Pancreas (tissue), 10 donors: ENCODE measurements around the gene TLE2. TPM values are rescaled to one million over a fixed set of nuclear protein-coding genes. Genes with fewer than 3 reads are reported as not detected.

Experiments used
- ATAC-seq, 4 donors: fragments of 200-7000 bp; cut with Tn5 transposase; one replicate each; pipeline versions ENCODE4 v1.8.0 to v1.9.1; 2020; ENCODE audit warnings: mild to moderate bottlenecking in 4 of 4, moderate library complexity in 4 of 4
- DNase-seq, 6 donors: peaks; one replicate each; pipeline ENCODE4 v3.0.0-alpha.2; 2020
- FAIRE-seq: peaks from 2 replicates; lab custom pipeline; 2012; peaks lifted over from hg19 to GRCh38; lab: Jason Lieb, UNC
- H3K27ac ChIP-seq, 4 donors: fragments of 200-600 bp; sonication (generic); 1 replicate in 3 of 4; 2 replicates in 1 of 4; pipeline versions ENCODE4 v1.5.0 to v1.8.0; 2020
- H3K27me3 ChIP-seq, 4 donors: fragments of 200-600 bp; one replicate each; pipeline ENCODE4 v1.8.0; 2021
- H3K36me3 ChIP-seq, 3 donors: fragments of 200-600 bp; sonication (generic) in 1 of 3; one replicate each; pipeline versions ENCODE4 v1.5.0 to v1.8.0; 2020 to 2021
- H3K4me1 ChIP-seq, 3 donors: fragments of 200-600 bp; one replicate each; pipeline ENCODE4 v1.8.0; 2021
- H3K4me3 ChIP-seq, 4 donors: fragments of 200-600 bp; sonication (generic) in 2 of 4; one replicate each; pipeline versions ENCODE4 v1.5.0 to v1.8.0; 2020 to 2021
- H3K9me3 ChIP-seq, 4 donors: fragments of 200-600 bp; one replicate each; pipeline ENCODE4 v1.8.0; 2021
- WGBS, 2 donors: extraction: QIAGEN DNeasy Blood & Tissue Kit; methylation state at CpG; one replicate each; pipeline ENCODE4 v1.1.7; 2013; 5-methylcytosine and 5-hydroxymethylcytosine counted together
- intact Hi-C, 3 donors: fragments of 100-400 bp; cut with DNase I; formaldehyde crosslinking; loops; one replicate each; pipeline versions ENCODE4 v1.11.1 to v1.14.2; 2022
- polyA plus RNA-seq, 2 donors: library from polyadenylated mRNA; stranded (reverse); fragments of 200-250 nt; gene quantifications; one replicate each; pipeline ENCODE4 v1.2.3, GENCODE V29; 2013
- total RNA-seq, 6 donors: library from RNA; stranded (reverse); fragmentation: NEBNext Ultra II Directional in 4 of 6; extraction: Animal tissue kit (Norgen Biotek cat#: 25700) in 4 of 6; gene quantifications; one replicate each; pipeline versions ENCODE4 v1.2.1 to v1.2.4, GENCODE V29; 2021 to 2023
- TF ChIP-seq, protein P1 (sequence below), 4 donors: fragments of 200-600 bp; sonication (generic) in 3 of 4; IDR thresholded peaks; one replicate each; pipeline versions ENCODE4 v1.5.0 to v1.8.0; 2021; ENCODE audit warnings: antibody characterized with exemption in 4 of 4
- donor health status: healthy with polysubstance abuse.
- donor health status: DM: no; HTN: no; CAD: no; lungs with moderate emphysema.
- donor health status: DM: no; HTN: no; CAD: no.
- donor health status: control.
- donor health status: control.
- donor health status: Bipolar disorder and iron deficiency.
- donor health status: DM: yes; HTN: yes; CAD: no.
- donor health status: DM: no; HTN: no; CAD: no.
- donor health status: DM: no; HTN: no; CAD: no.
- donor health status: DM: yes; HTN: yes; CAD: no.

The TLE2 gene
- total and polyA plus RNA-seq, 8 donors: 16.4 to 81.9 (median 23.3) TPM

DNA sequence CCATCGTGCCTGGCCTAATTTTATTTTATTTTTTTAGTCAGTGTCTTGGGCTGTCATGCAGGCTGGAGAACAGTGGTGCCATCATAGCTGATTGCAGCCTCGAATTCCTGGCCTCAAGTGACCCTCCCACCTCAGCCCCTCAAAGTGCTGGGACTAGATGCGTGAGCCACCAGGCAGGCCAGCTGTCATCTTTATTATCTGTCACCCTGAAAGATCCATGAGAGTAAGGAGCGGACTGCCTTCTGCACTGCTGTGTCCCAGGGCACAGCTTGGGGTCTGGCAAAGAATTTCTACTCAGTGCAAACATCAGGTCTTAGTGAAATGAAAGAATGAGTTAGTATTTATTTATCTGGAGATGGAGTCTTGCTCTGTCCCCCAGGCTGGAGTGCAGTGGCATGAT lies 42.7 kb upstream of the TLE2 start:
- Histone ChIP-seq H3K36me3 (no peaks in the 10 kb centered on the region), H3K27me3 (no peaks in the 10 kb centered on the region), H3K4me1 (no peaks in the 10 kb centered on the region), H3K27ac (no peak overlapping the region), H3K9me3 (no peaks in the 10 kb centered on the region), H3K4me3 (no peak overlapping the region)
- DNase-seq (no peak), FAIRE-seq (no peak), ATAC-seq (no peak)
- TF ChIP-seq, protein P1, sequence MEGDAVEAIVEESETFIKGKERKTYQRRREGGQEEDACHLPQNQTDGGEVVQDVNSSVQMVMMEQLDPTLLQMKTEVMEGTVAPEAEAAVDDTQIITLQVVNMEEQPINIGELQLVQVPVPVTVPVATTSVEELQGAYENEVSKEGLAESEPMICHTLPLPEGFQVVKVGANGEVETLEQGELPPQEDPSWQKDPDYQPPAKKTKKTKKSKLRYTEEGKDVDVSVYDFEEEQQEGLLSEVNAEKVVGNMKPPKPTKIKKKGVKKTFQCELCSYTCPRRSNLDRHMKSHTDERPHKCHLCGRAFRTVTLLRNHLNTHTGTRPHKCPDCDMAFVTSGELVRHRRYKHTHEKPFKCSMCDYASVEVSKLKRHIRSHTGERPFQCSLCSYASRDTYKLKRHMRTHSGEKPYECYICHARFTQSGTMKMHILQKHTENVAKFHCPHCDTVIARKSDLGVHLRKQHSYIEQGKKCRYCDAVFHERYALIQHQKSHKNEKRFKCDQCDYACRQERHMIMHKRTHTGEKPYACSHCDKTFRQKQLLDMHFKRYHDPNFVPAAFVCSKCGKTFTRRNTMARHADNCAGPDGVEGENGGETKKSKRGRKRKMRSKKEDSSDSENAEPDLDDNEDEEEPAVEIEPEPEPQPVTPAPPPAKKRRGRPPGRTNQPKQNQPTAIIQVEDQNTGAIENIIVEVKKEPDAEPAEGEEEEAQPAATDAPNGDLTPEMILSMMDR (IDR thresholded peaks at IDR 0.05): no peak
- intact Hi-C loops: loop anchor here in 1 of 3 donors (10.0 kb wide), 1 partner anchor 93 kb away; no protein-coding TSS in a partner anchor
- 84 to 89% methylated on average over 4 of the region's 4 CpGs for WGBS, 2 donors

DNA sequence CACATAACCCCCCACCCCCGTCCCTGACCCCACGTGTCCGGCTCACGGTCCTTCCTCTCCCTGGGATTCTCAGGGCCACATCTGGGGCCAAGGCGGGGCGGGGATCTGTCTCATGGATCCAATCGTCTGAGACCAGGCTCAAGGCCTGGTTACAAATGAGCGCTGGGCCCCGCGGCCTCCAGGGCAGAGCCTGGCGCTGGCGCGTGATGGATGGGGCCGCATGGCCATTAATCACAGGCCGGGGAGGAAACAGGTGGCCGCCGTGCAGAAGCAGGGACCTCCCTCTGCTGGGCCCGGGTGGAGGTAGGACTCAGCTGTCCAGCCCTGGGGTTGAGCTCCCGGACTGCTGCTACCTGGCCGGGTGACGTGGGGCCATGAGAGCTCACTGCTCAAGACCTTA lies 39.0 kb upstream of the TLE2 start:
- no peak for FAIRE-seq

DNA sequence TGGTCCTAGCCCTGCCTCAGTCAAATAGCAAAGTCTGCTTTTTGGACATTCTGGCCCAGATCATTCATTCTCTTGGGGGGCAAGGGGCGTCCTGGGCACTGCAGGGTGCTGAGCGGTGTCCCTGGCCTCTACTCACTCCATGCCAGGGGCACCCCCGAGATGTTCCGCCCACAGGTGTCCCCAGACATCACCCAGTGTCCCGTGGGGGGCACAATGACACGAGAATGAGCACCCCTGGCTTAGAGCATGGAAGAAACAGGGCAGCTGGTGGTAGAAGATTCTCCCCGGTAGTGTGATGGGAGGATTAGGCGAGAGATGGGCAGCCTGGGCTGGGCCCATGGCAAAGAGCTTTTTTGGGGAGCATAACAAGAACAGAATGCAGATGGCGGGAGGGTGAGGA lies 38.5 kb upstream of the TLE2 start:
- 80 to 83% methylated on average over 9 of the region's 9 CpGs for WGBS, 2 donors

More for the DNA sequence above, 39.0 kb upstream of the TLE2 start:
- H3K9me3 ChIP-seq: no peaks in the 10 kb centered on the region
- DNase-seq (peak in 5 of 6 donors; percentile 67 to 91 (median 73)), ATAC-seq (peak; percentile 69 to 82 (median 74))
- WGBS, 2 donors: 38 to 63% methylated on average over 20 to 21 of the region's 21 CpGs
- no peaks in the 10 kb centered on the region for H3K27me3 ChIP-seq
- intact Hi-C loops: no loop called here
- H3K36me3 ChIP-seq: no peaks in the 10 kb centered on the region
- no peak overlapping the region for H3K4me3 ChIP-seq
- peak overlapping the region; percentile 32 to 76 (median 62) for H3K27ac ChIP-seq
- H3K4me1 ChIP-seq: peaks cover 5 to 16% (median 13%) of the 10 kb centered on the region in 3 donors
- TF ChIP-seq, protein P1 (IDR thresholded peaks at IDR 0.05): no peak

GRCh38 chr19:3066482-3067049 lies 37.5 kb upstream of the TLE2 start:
- ATAC-seq (no peak), DNase-seq (no peak), FAIRE-seq (no peak)
- WGBS, 2 donors: 78% methylated on average over 16 of the region's 16 CpGs
- H3K9me3 ChIP-seq: no peaks in the 10 kb centered on the region
- TF ChIP-seq, protein P1 (IDR thresholded peaks at IDR 0.05): no peak
- H3K27me3 ChIP-seq: no peaks in the 10 kb centered on the region
- peak overlapping the region in 2 of 4 donors; percentile 66 to 79 for H3K27ac ChIP-seq
- intact Hi-C loops: no loop called here
- H3K36me3 ChIP-seq: no peaks in the 10 kb centered on the region
- H3K4me3 ChIP-seq: no peak overlapping the region
- peaks cover 5 to 20% (median 17%) of the 10 kb centered on the region in 3 donors for H3K4me1 ChIP-seq

More for the DNA sequence above, 38.5 kb upstream of the TLE2 start:
- H3K36me3 ChIP-seq: no peaks in the 10 kb centered on the region
- no peaks in the 10 kb centered on the region for H3K27me3 ChIP-seq
- H3K9me3 ChIP-seq: no peaks in the 10 kb centered on the region
- H3K4me3 ChIP-seq: no peak overlapping the region
- TF ChIP-seq, protein P1 (IDR thresholded peaks at IDR 0.05): no peak
- H3K4me1 ChIP-seq: peaks cover 5 to 20% (median 17%) of the 10 kb centered on the region in 3 donors
- H3K27ac ChIP-seq: peak overlapping the region; percentile 32 to 76 (median 48)
- DNase-seq (no peak), FAIRE-seq (no peak), ATAC-seq (no peak)
- intact Hi-C loops: no loop called here
